Activated naive CD4-positive, alpha-beta T cell treated with anti-CD3 and anti-CD28 coated beads, Interleukin-2, amount 50 U/mL, for 24 hours (primary cell): ENCODE results near the gene PRKAA1.
"Not testable (repeated sequence)": the region's sequence is repeated elsewhere in the genome, so short reads cannot be mapped to it uniquely, and the experiment has no call there.

Experiments
- H3K27ac Mint-ChIP-seq: one replicate; pipeline ENCODE4 v1.8.0; 2021; ENCODE audit warnings: mild to moderate bottlenecking, mixed read lengths
- H3K27me3 Mint-ChIP-seq: one replicate; pipeline ENCODE4 v1.8.0; 2021; ENCODE audit warnings: mixed read lengths
- H3K36me3 Mint-ChIP-seq: one replicate; pipeline ENCODE4 v1.8.0; 2021; ENCODE audit warnings: mixed read lengths
- H3K4me1 Mint-ChIP-seq: one replicate; pipeline ENCODE4 v1.8.0; 2021; ENCODE audit warnings: mixed read lengths
- H3K4me3 Mint-ChIP-seq: one replicate; pipeline ENCODE4 v1.8.0; 2021; ENCODE audit warnings: mild to moderate bottlenecking, mixed read lengths
- H3K9me3 Mint-ChIP-seq: one replicate; pipeline ENCODE4 v1.8.0; 2021; ENCODE audit warnings: mixed read lengths

The PRKAA1 gene

DNA sequence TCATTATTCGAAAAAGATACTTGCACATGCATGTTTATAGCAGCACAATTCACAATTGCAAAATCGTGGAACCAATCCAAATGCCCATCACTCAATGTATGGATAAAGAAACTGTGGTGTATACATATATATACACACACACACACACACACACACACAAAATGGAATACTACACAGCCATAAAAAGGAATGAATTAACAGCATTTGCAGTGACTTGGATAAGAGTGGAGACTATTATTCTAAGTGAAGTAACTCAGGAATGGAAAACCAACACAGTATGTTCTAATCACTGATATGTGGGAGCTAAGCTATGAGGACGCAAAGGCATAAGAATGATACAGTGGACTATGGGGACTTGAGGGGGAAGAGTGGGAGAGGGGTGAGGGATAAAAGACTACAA lies 3.3 kb downstream of the PRKAA1 start:
- not testable (repeated sequence) for H3K27ac Mint-ChIP-seq, H3K27me3 Mint-ChIP-seq, H3K4me3 Mint-ChIP-seq, H3K9me3 Mint-ChIP-seq
- H3K4me1 Mint-ChIP-seq: peaks cover 80% of the 10 kb centered on the region
- peaks cover 12% of the 10 kb centered on the region for H3K36me3 Mint-ChIP-seq

DNA sequence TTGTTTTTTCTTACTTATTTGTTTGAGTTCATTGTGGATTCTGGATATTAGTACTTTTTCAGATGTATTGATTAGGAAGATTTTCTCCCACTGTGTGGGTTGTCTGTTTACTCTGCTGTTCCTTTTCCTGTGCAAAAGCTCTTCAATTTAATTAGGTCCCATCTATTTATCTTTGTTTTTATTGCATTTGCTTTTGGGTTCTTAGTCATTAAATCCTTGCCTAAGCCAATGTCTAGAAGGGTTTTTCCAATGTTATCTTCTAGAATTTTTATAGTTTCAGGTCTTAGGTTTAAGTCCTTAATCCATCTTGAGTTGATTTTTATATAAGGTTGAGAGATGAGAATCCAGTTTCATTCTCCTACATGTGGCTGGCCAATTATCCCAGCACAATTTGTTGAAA lies 3.8 kb downstream of the PRKAA1 start:
- Mint-ChIP-seq H3K4me3 (peak overlapping the region; percentile 43), H3K4me1 (peaks cover 83% of the 10 kb centered on the region), H3K27ac (peak overlapping the region; percentile 30), H3K36me3 (peaks cover 12% of the 10 kb centered on the region)
- H3K9me3 Mint-ChIP-seq, H3K27me3 Mint-ChIP-seq: not testable (repeated sequence)

DNA sequence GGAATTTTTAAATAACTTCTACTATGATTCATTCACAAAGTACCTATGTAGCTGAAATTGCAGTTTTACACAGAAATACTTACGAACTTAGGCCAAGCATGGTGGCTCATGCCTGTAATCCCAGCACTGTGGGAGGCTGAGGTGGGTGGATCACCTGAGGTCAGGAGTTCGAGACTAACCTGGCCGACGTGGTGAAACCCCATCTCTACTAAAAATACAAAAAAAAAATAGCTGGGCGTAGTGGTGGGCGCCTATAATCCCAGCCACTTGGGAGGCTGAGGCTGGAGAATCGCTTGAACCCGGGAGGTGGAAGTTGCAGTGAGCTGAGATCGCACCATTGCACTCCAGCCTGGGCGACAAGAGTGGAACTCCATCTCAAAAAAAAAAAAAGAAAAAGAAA lies 5.5 kb downstream of the PRKAA1 start:
- H3K36me3 Mint-ChIP-seq: peaks cover 16% of the 10 kb centered on the region
- not testable (repeated sequence) for H3K9me3 Mint-ChIP-seq, H3K27me3 Mint-ChIP-seq, H3K27ac Mint-ChIP-seq, H3K4me3 Mint-ChIP-seq
- H3K4me1 Mint-ChIP-seq: peaks cover 87% of the 10 kb centered on the region

DNA sequence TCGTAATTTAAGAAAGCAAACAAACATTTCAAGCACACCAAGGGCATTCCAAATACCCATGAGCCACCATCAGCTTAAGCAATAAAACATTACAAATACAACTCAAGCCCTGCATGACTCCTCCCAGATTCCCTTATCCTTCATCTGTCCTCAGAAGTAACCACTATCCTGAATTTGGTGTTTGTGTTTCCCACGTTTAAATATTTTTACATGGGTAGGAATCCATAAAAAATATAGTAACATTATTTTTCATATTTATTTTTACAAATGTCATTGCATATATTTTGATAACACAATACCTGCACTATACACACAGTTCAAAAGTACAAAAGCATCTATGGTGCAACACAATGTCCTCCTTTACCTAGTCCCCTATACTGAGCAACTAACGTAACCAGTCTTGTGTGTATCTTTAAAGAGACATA lies 6.4 kb downstream of the PRKAA1 start:
- no peak overlapping the region for H3K27ac Mint-ChIP-seq
- H3K27me3 Mint-ChIP-seq: no peaks in the 10 kb centered on the region
- no peak overlapping the region for H3K4me3 Mint-ChIP-seq
- peaks cover 18% of the 10 kb centered on the region for H3K36me3 Mint-ChIP-seq
- H3K4me1 Mint-ChIP-seq: peaks cover 87% of the 10 kb centered on the region
- H3K9me3 Mint-ChIP-seq: no peaks in the 10 kb centered on the region

DNA sequence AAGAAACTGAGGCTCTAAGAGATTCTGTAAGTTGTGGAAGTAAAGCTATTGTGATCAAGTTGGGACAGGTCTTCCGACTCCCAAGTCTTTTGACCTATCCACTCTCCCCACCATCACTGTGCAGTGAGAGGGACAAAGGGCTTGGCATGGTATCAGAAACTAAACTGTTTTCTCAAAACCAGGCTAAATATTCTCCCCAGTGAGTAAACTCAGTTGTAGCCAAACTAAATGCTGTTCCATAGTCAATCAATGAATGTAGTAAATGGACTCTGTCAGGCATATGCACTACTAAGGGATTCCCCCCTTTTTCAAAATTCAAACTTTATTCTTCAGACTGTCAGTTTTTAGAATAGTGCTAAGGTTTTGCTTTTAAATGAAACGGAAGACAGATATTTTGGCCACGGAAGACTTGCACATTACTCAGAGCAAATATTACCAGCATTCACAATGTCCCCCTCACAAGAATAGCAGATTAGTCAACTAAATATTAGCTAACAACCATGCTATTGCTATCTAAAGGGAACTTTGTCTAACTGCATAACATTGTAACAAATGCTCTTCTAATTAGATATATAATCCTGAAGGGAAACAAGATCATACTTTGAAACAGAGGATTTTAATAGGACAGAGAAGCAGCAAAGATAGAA lies 7.1 kb downstream of the PRKAA1 start:
- H3K4me3 Mint-ChIP-seq: no peak overlapping the region
- H3K36me3 Mint-ChIP-seq: peaks cover 21% of the 10 kb centered on the region
- peaks cover 87% of the 10 kb centered on the region for H3K4me1 Mint-ChIP-seq
- no peak overlapping the region for H3K27ac Mint-ChIP-seq
- no peaks in the 10 kb centered on the region for H3K9me3 Mint-ChIP-seq
- no peaks in the 10 kb centered on the region for H3K27me3 Mint-ChIP-seq

DNA sequence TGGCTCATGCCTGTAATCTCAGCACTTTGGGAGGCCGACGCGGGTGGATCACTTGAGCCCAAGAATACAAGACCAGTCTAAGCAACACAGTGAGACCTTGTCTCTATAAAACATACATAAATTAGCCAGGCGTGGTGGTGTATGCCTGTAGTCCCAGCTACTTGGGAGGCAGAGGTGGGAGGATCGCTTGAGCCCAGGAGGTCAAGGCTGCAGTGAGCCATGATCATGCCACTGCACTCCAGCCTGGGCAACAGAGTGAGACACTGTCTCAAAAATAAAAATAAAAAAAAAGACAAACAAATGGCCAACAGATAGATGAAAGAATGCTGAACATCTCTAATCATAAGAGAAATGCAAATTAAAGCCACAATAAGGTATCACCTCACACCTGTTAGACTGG lies 9.2 kb downstream of the PRKAA1 start:
- H3K4me3 Mint-ChIP-seq, H3K27ac Mint-ChIP-seq, H3K9me3 Mint-ChIP-seq, H3K27me3 Mint-ChIP-seq: not testable (repeated sequence)
- Mint-ChIP-seq H3K36me3 (peaks cover 13% of the 10 kb centered on the region), H3K4me1 (peaks cover 82% of the 10 kb centered on the region)

DNA sequence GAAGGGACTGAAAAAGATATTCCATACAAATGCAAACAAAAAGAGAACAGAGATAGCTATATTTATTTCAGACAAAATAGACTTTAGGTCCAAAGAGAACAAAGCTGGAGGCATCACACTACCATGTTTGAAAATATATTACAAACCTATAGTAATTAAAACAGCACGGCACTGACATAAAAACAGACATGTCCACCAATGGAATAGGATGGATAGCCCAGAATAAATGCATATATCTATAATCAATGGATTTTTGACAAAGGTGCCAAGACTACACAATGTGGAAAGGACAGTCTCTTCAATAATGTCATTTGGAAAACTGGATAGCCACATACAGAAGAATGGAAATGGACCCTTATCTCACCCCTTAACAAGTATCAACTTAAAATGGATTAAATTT lies 10.2 kb downstream of the PRKAA1 start:
- Mint-ChIP-seq H3K27ac (no peak overlapping the region), H3K4me3 (no peak overlapping the region), H3K9me3 (no peaks in the 10 kb centered on the region), H3K36me3 (peaks cover 12% of the 10 kb centered on the region), H3K4me1 (peaks cover 78% of the 10 kb centered on the region), H3K27me3 (no peaks in the 10 kb centered on the region)

DNA sequence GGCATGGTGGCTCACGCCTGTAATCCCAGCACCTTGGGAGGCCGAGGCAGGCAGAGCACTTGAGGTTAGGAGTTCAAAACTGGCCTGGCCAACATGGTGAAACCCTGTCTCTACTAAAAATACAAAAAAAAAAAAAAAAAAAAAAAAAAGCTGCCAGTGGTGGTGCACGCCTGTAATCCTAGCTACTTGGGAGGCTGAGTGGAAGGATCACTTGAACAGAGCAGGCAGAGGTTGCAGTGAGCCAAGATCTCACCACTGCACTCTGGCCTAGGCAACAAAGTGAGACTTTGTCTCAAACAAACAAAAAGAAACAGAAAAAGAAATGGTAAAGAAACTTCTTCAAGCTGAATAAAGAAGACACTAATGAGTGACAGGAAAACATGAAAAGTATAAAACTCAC lies 11.5 kb downstream of the PRKAA1 start:
- not testable (repeated sequence) for H3K27me3 Mint-ChIP-seq, H3K27ac Mint-ChIP-seq, H3K4me3 Mint-ChIP-seq, H3K9me3 Mint-ChIP-seq
- Mint-ChIP-seq H3K4me1 (peaks cover 84% of the 10 kb centered on the region), H3K36me3 (peaks cover 12% of the 10 kb centered on the region)

DNA sequence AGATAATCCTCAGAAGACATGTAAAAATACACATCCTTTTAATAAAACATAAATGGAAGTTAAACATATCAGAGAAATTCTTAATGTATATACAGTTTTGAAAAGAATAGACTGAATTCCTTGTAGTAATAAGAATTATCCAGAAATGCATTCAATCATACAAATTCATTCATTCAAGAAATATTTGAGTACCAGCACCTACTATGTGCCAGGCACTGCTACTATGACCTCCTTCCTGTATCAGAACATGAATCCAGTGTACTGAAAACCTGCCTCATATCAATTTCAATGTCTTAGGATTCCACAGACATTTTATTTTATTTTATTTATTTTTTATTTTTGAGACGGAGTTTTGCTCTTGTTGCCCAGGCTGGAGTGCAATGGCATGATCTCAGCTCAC lies 13.3 kb downstream of the PRKAA1 start:
- H3K27ac Mint-ChIP-seq: no peak overlapping the region
- no peak overlapping the region for H3K4me3 Mint-ChIP-seq
- H3K4me1 Mint-ChIP-seq: peaks cover 83% of the 10 kb centered on the region
- no peaks in the 10 kb centered on the region for H3K27me3 Mint-ChIP-seq
- no peaks in the 10 kb centered on the region for H3K9me3 Mint-ChIP-seq
- peaks cover 12% of the 10 kb centered on the region for H3K36me3 Mint-ChIP-seq

DNA sequence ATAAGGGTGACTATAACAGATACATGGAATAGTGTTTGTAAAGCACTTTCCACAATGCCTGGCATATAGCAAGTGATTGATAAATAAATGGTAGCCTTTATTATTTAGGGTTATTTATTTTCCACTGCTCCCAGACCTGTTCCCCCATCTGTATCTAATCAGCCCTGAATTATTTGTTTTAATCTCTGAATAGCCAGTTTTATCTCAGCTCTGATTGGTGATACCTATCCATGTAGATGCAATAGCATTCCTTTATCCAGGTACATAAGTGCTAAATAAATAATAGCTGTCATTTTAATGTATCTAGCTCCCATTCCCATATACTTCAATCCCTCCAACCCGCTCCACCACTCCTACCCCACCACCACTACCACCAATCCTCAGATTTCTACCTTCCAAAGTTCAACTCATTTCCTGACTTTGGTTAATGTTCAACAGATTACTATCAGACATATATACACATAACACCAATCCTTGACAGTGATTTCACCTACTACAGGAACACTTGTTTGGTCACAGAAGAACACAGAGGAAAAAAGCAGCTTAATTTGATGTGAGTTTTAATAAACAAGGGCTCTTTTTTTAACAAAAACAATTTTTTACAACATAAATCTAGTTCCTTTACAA lies 14.0 kb downstream of the PRKAA1 start:
- Mint-ChIP-seq H3K27me3 (no peaks in the 10 kb centered on the region), H3K4me1 (peaks cover 83% of the 10 kb centered on the region), H3K9me3 (no peaks in the 10 kb centered on the region), H3K27ac (peak overlapping the region; percentile 1), H3K36me3 (peaks cover 12% of the 10 kb centered on the region), H3K4me3 (no peak overlapping the region)

DNA sequence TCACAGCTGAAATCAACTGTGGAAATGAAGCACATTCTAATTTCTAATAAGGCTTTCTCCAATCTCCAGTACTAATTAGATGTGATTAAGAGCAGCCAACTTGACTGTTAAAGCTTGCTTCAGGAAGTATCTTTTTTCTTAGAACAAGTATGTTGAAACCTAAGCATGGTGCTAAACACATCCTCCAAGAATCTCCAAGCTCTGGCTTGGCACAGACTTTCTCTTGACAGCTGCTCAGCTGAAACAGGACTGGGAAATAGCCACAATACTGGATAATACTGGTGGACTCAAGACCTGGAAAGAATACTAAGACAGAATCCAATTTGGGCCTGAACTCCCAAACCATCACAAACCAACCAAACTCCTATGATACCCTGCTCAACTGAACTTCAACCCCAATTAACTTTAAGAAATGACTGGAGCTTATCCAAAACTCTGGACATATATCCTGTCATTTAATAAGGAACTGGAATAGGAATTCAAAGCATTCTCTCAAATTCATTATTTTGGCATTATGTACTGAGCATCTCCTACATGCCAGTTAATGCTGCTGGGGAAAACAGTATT lies 16.2 kb downstream of the PRKAA1 start:
- Mint-ChIP-seq H3K9me3 (no peaks in the 10 kb centered on the region), H3K27me3 (no peaks in the 10 kb centered on the region), H3K36me3 (peaks cover 6% of the 10 kb centered on the region), H3K27ac (peak overlapping the region; percentile 41), H3K4me3 (no peak overlapping the region), H3K4me1 (peaks cover 70% of the 10 kb centered on the region)

DNA sequence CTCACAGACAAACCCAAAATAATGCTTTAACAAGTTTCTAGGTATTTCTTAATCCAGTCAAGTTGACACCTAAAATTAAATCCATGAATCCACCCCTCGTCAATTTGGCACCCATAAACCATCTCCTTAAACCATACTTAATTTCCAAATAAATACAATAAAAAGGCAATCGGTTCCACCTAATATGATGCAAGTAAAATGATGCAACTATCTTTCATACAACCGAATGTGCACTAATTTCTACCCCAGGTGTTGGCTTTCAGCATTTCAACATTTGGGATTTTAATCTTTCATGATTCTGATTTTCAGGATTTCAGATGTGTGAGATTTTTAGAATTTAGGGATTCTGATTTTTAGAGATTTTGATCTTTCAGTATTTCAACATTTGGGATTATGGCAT lies 17.3 kb downstream of the PRKAA1 start:
- H3K27ac Mint-ChIP-seq: no peak overlapping the region
- H3K27me3 Mint-ChIP-seq: no peaks in the 10 kb centered on the region
- no peak overlapping the region for H3K4me3 Mint-ChIP-seq
- peaks cover 70% of the 10 kb centered on the region for H3K4me1 Mint-ChIP-seq
- H3K36me3 Mint-ChIP-seq: peaks cover 9% of the 10 kb centered on the region
- no peaks in the 10 kb centered on the region for H3K9me3 Mint-ChIP-seq

DNA sequence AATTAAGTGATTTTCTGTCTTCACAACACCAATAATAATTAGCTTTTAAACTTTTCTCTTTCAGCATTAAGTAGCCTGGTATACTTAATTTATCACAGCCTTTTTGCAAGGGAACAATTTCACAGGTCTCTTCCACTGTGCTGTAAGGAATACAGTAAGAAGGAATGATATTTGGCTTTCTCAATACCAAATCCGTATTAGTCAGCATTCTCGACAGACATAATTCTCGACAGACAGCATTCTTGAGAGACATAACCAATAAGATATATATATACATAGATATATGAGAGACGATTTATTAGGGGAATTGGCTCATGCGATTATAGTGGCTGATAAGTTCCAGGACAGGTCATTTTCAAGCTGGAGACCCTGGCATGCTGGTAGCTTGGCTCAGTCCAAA lies 18.0 kb downstream of the PRKAA1 start:
- peaks cover 63% of the 10 kb centered on the region for H3K4me1 Mint-ChIP-seq
- H3K4me3 Mint-ChIP-seq: no peak overlapping the region
- H3K27me3 Mint-ChIP-seq: no peaks in the 10 kb centered on the region
- no peak overlapping the region for H3K27ac Mint-ChIP-seq
- peaks cover 7% of the 10 kb centered on the region for H3K36me3 Mint-ChIP-seq
- no peaks in the 10 kb centered on the region for H3K9me3 Mint-ChIP-seq

DNA sequence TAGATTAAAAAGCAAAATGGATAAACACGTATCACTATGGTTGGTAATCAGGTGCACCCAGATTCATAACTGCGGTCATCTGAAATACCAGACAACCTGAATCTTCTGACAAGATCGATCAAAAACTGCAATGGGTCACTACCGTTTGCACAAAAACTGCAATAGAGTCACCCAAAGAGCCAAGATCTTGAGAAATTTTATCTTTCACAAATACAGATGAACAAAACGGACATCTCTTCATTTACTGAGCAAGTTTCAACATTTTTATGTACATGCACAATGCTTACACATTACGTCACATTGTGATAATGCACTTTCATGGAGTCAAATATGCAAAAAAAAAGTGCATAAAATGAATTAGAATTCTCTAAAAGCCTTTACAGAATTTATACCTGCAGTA lies 18.6 kb downstream of the PRKAA1 start:
- Mint-ChIP-seq H3K9me3 (no peaks in the 10 kb centered on the region), H3K36me3 (peaks cover 8% of the 10 kb centered on the region), H3K4me1 (peaks cover 60% of the 10 kb centered on the region), H3K4me3 (no peak overlapping the region), H3K27me3 (no peaks in the 10 kb centered on the region), H3K27ac (no peak overlapping the region)

DNA sequence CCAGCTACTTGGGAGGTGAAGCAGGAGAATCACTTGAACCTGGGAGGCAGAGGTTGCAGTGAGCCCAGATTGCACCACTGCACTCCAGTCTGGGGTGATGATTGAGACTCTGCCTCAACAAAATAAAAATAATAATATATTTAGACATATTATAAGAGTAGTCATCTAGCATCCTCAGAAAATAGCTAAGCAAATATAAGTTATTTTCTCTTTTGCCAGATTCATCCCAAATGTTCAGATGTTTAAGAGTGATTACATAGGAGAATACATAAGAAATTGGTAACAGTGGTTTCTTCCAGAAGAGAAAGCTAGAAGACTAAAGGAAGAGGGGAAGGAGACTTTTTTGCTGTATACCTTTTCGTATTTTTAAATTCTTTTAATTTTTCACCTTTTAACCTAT lies 20.0 kb downstream of the PRKAA1 start:
- Mint-ChIP-seq H3K27ac (no peak overlapping the region), H3K9me3 (no peaks in the 10 kb centered on the region), H3K4me3 (no peak overlapping the region), H3K27me3 (no peaks in the 10 kb centered on the region), H3K4me1 (peaks cover 48% of the 10 kb centered on the region), H3K36me3 (peaks cover 11% of the 10 kb centered on the region)

DNA sequence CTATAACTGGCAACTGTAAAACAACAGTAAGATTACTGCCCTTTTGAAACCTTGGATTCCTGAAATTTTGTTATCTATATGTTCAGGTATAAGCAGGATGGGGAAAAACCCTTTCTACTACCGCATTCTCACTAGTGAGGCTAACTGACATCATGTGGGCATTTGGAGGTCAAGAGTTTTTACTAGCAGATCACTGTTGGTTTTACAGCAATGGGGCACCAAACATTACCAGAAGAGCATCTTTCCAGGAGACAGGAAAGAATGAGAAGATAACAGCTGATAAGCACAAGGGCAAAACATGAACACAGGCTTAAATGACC lies 21.6 kb downstream of the PRKAA1 start:
- H3K36me3 Mint-ChIP-seq: peaks cover 14% of the 10 kb centered on the region
- no peak overlapping the region for H3K27ac Mint-ChIP-seq

More for the DNA sequence above, 21.6 kb downstream of the PRKAA1 start:
- H3K27me3 Mint-ChIP-seq: no peaks in the 10 kb centered on the region
- H3K4me1 Mint-ChIP-seq: peaks cover 34% of the 10 kb centered on the region
- no peaks in the 10 kb centered on the region for H3K9me3 Mint-ChIP-seq
- H3K4me3 Mint-ChIP-seq: no peak overlapping the region
